IMR-90 (cell line): ENCODE measurements around the gene ETV7. TPM values are rescaled to one million over a fixed set of nuclear protein-coding genes. Genes with fewer than 3 reads are reported as not detected.
A peak's percentile ranks its signal among the peaks of the same experiment; 100 is the strongest.

Experiments
- ATAC-seq: fragments of 200-7000 bp; cut with Tn5 transposase; 2 replicates; pipeline ENCODE4 v1.9.1; 2020; ENCODE audit warnings: low read depth, mild to moderate bottlenecking, moderate library complexity
- BruUV-seq: library from RNA; stranded (reverse); fragments of 400-500 nt; replicated peaks from 2 replicates; lab custom pipeline; 2021; lab: Mats Ljungman, UMichigan
- CTCF ChIA-PET: fragments of 300-600 bp; formaldehyde crosslinking; extraction: SDS; loops from one replicate; lab custom pipeline; 2021; ENCODE audit warnings: antibody characterized with exemption; lab: Yijun Ruan, JAX
- POLR2A ChIA-PET: fragments of 300-600 bp; sonication (Branson Sonifier 250); formaldehyde crosslinking; loops from one replicate; lab custom pipeline; 2022; ENCODE audit warnings: antibody characterized with exemption; ENCODE audit not compliant: unreplicated experiment; lab: Charles Lee
- DNase-seq: peaks from one replicate; pipeline ENCODE4 v3.0.0; 2013
- H2AFZ ChIP-seq: replicated peaks from 2 replicates; pipeline ENCODE3; 2013; ENCODE audit warnings: low read length, mild to moderate bottlenecking; ENCODE audit not compliant: poor library complexity
- H2AK5ac ChIP-seq: 2 replicates; pipeline ENCODE4 v1.6.1; 2013; ENCODE audit warnings: low read depth, low read length, inconsistent platforms
- H2AK9ac ChIP-seq: replicated peaks from 2 replicates; pipeline ENCODE3; 2013; ENCODE audit warnings: mild to moderate bottlenecking, low read depth, low read length, moderate library complexity; ENCODE audit not compliant: poor library complexity
- H2BK120ac ChIP-seq: 2 replicates; pipeline ENCODE4 v1.6.1; 2013; ENCODE audit warnings: low read depth, low read length, inconsistent platforms
- H2BK15ac ChIP-seq: 3 replicates; pipeline ENCODE4 v1.6.1; 2013; ENCODE audit warnings: low read depth, low read length, inconsistent platforms
- H2BK20ac ChIP-seq: 2 replicates; pipeline ENCODE4 v1.6.1; 2013; ENCODE audit warnings: low read depth, mild to moderate bottlenecking, inconsistent platforms, low read length, moderate library complexity
- H2BK5ac ChIP-seq: 2 replicates; pipeline ENCODE4 v1.6.1; 2013; ENCODE audit warnings: mild to moderate bottlenecking, low read depth, low read length, inconsistent platforms; ENCODE audit not compliant: poor library complexity, severe bottlenecking
- H3K14ac ChIP-seq: replicated peaks from 2 replicates; pipeline ENCODE4 v1.6.1; 2013; ENCODE audit warnings: low read depth, low read length, inconsistent platforms
- H3K18ac ChIP-seq: 2 replicates; pipeline ENCODE4 v1.6.1; 2013; ENCODE audit warnings: low read depth, low read length, control low read depth
- H3K23ac ChIP-seq: 2 replicates; pipeline ENCODE4 v1.6.1; 2013; ENCODE audit warnings: low read depth, low read length, inconsistent platforms
- H3K27ac ChIP-seq: 2 replicates; pipeline ENCODE4 v1.5.1; 2013; ENCODE audit warnings: mild to moderate bottlenecking, control low read depth, low read length; ENCODE audit not compliant: insufficient read depth
- H3K27me3 ChIP-seq: 2 replicates; pipeline ENCODE4 v1.6.1; 2013; ENCODE audit warnings: low read length; ENCODE audit not compliant: control insufficient read depth, insufficient read depth
- H3K36me3 ChIP-seq: 2 replicates; pipeline ENCODE4 v1.6.1; 2013; ENCODE audit warnings: low read length, mixed read lengths; ENCODE audit not compliant: control insufficient read depth, insufficient read depth
- H3K4ac ChIP-seq: 2 replicates; pipeline ENCODE4 v1.6.1; 2013; ENCODE audit warnings: low read depth, low read length, inconsistent platforms
- H3K4me1 ChIP-seq: 2 replicates; pipeline ENCODE4 v1.6.1; 2013; ENCODE audit warnings: low read length, mixed read lengths; ENCODE audit not compliant: control insufficient read depth, insufficient read depth
- H3K4me2 ChIP-seq: 2 replicates; pipeline ENCODE4 v1.6.1; 2013; ENCODE audit warnings: low read depth, mild to moderate bottlenecking, control low read depth, low read length, moderate library complexity
- H3K4me3 ChIP-seq: 2 replicates; pipeline ENCODE4 v1.5.1; 2013; ENCODE audit warnings: low read depth, mild to moderate bottlenecking, control low read depth, low read length, moderate library complexity; ENCODE audit not compliant: insufficient read depth
- H3K56ac ChIP-seq: 2 replicates; pipeline ENCODE4 v1.6.1; 2013; ENCODE audit warnings: low read length, inconsistent platforms; ENCODE audit not compliant: insufficient read depth; ENCODE audit errors: extremely low read depth
- H3K79me1 ChIP-seq, 2 experiments: 2 replicates each; pipeline ENCODE4 v1.6.1; 2013; ENCODE audit warnings: low read length in 2 of 2, inconsistent platforms in 1 of 2, low read depth in 1 of 2
- H3K9ac ChIP-seq: 2 replicates; pipeline ENCODE4 v1.6.1; 2013; ENCODE audit warnings: low read depth, low read length, control low read depth
- H3K9me1 ChIP-seq: 2 replicates; pipeline ENCODE4 v1.6.1; 2013; ENCODE audit warnings: low read length, inconsistent platforms; ENCODE audit not compliant: insufficient read depth
- H3K9me3 ChIP-seq: 2 replicates; pipeline ENCODE4 v1.6.1; 2013; ENCODE audit warnings: low read length; ENCODE audit not compliant: control insufficient read depth, insufficient read depth
- H4K20me1 ChIP-seq: 2 replicates; pipeline ENCODE4 v1.6.1; 2013; ENCODE audit warnings: low read length, inconsistent platforms; ENCODE audit not compliant: insufficient read depth
- H4K5ac ChIP-seq: 2 replicates; pipeline ENCODE4 v1.6.1; 2013; ENCODE audit warnings: mild to moderate bottlenecking, low read depth, low read length, control low read depth
- H4K8ac ChIP-seq, 2 experiments: 2 replicates each; pipeline ENCODE4 v1.6.1; 2013; ENCODE audit warnings: low read depth in 2 of 2, low read length in 2 of 2, control low read depth in 1 of 2, inconsistent platforms in 1 of 2
- H4K91ac ChIP-seq: 2 replicates; pipeline ENCODE4 v1.6.1; 2013; ENCODE audit warnings: low read depth, low read length, inconsistent platforms; ENCODE audit not compliant: insufficient read depth
- RFX5 ChIP-seq: IDR thresholded peaks from 2 replicates; pipeline ENCODE4 v1.8.0; 2012; ENCODE audit warnings: low read depth, mild to moderate bottlenecking, low read length, moderate library complexity
- WGBS, 2 experiments: methylation state at CpG; one replicate each; pipeline versions ENCODE4 v1.1.5 to v1.1.7; 2013; ENCODE audit warnings: missing lambda C conversion rate in 2 of 2; ENCODE audit not compliant: insufficient read length in 1 of 2; ENCODE audit errors: extremely low coverage in 2 of 2; 5-methylcytosine and 5-hydroxymethylcytosine counted together
- dilution Hi-C: fragments of 300-500 bp; cut with HindIII; formaldehyde crosslinking; loops from one replicate; pipeline ENCODE4 v1.14.3; 2018; ENCODE audit warnings: low sequenced_read_pairs; ENCODE audit not compliant: unreplicated experiment
- in situ Hi-C: fragments of 300-500 bp; cut with MboI; formaldehyde crosslinking; loops from 3 replicates; pipeline ENCODE4 v1.14.3; 2019; ENCODE audit warnings: low sequenced_read_pairs, inconsistent platforms, mixed read lengths
- intact Hi-C: fragments of 100-400 bp; cut with micrococcal nuclease; formaldehyde crosslinking; loops from 2 replicates; pipeline ENCODE4 v1.10.0; 2022
- polyA plus RNA-seq, 3 experiments: library from polyadenylated mRNA; depleted of rRNA; stranded (reverse); fragments of >200 nt; gene quantifications; 2 replicates each; pipeline ENCODE4 v1.2.3, GENCODE V29; 2012; ENCODE audit warnings: low replicate concordance in 1 of 3
- total RNA-seq: library from RNA; depleted of rRNA; stranded (reverse); fragments of >200 nt; gene quantifications from 2 replicates; pipeline ENCODE4 v1.2.3, GENCODE V29; 2012

Gene ETV7
- total and polyA plus RNA-seq, 2 of the 4 experiments (the other 2 are of a cell fraction), result 0.17 to 0.18 TPM

DNA sequence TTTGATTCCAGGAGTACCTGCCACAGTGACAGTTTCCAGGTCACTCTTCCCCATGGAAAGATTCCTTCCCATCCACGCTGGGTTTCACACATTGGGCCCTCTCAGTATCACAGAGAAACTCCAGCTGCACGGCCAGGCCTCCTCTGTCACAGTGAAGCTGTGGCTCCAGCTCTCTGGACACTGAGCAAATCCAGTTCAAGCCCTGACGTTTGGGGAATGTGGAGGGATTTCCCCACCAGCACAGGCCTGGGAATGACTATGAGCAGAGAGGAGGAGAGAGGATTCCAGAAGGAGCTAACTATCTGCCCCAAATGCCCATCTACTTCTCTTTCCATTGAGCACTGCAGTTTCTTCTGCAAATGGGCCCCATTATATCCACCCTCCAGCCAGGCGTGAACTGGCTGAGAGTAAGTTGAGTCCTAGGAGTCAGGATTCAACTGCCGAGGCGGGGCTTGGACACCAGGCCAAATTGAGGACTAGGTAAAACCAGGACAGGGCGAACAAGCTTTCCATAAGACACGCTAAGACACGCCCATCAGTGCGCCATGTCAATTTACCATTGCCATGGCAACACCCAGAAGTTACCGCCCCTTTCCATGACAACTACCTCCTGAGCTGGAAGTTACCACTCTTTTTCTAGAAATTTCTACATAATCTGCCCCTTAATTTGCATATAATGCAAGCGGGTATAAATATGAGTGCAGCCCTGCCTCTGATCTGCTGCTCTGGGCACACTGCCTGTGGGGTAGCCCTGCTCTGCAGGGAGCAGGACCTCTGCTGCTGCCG lies 41.6 kb downstream of the ETV7 start:
- Histone ChIP-seq H3K18ac (no peak overlapping the region), H2BK15ac (no peak overlapping the region), H2AK5ac (no peak overlapping the region), H3K27me3 (peaks cover 15% of the 10 kb centered on the region), H4K5ac (no peak overlapping the region), H3K27ac (no peak overlapping the region), H3K9me3 (no peaks in the 10 kb centered on the region), H3K79me1 (no peaks in the 10 kb centered on the region), H2AK9ac (no peak overlapping the region), H2BK5ac (no peak overlapping the region), H3K4ac (no peak overlapping the region), H3K56ac (no peak overlapping the region), H3K14ac (no peak overlapping the region), H2AFZ (peak overlapping the region; percentile 53), H3K9me1 (peaks cover 5% of the 10 kb centered on the region; the same call in 1 of the 2 replicates), H3K36me3 (no peaks in the 10 kb centered on the region), H3K4me3 (no peak overlapping the region), H2BK120ac (no peak overlapping the region), H3K23ac (no peak overlapping the region), H3K4me2 (no peak overlapping the region), H3K4me1 (peaks cover 7% of the 10 kb centered on the region), H3K9ac (no peak overlapping the region), H4K91ac (no peak overlapping the region), H4K8ac (no peak overlapping the region), H2BK20ac (no peak overlapping the region), H4K20me1 (peaks cover 4% of the 10 kb centered on the region; the same call in 1 of the 2 replicates)
- POLR2A ChIA-PET, result no interaction called here
- no TSS peak for BruUV-seq
- 93% methylated on average over 4 of the region's 13 CpGs; no CpG with 5 or more reads in 1 of the 2 experiments for WGBS, 2 experiments
- CTCF ChIA-PET, result no interaction called here
- no peak for ATAC-seq
- in situ Hi-C loops (no loop called here), intact Hi-C loops (no loop called here), dilution Hi-C loops (no loop called here)
- DNase-seq, result no peak
- no peak for TF ChIP-seq RFX5
